ENCODE results near the gene TMPRSS9. TPM values are rescaled to one million over a fixed set of nuclear protein-coding genes. Genes with fewer than 3 reads are reported as not detected.

Gene TMPRSS9
- polyA plus RNA-seq, 1 donor from 2014 or later: not detected

DNA sequence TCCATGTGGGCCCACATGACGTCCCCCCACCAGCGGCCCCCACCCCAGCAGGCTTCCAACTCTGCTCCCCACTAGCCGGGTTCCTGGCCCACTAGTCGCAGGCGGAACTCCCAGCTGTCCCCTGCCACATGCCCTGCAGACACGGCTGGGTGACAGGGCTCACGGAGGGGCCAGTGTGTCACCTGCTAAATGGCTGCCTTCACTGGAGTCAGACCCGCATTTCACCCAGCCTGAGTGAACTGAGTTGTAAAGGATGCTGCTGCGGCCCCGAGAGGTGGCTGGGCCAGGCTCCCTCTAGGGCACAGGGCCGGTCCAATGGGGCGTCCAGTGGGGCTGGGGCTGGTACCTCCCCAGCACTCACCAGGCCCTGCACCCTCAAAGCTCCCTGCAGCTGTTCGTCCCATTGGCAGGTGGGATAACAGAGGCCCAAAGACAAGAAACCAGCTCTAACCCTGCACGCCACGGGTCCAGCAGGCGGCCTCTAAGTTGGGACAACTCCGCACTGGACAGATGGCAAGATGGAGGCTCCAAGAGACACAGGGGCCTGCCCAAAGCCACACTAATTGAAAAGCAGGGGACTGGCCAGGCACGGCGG lies 93.5 kb downstream of the TMPRSS9 start:
- TF ChIP-seq RAD21 (conservative IDR thresholded peaks at IDR 0.05): no peak
- TF ChIP-seq, protein P1, sequence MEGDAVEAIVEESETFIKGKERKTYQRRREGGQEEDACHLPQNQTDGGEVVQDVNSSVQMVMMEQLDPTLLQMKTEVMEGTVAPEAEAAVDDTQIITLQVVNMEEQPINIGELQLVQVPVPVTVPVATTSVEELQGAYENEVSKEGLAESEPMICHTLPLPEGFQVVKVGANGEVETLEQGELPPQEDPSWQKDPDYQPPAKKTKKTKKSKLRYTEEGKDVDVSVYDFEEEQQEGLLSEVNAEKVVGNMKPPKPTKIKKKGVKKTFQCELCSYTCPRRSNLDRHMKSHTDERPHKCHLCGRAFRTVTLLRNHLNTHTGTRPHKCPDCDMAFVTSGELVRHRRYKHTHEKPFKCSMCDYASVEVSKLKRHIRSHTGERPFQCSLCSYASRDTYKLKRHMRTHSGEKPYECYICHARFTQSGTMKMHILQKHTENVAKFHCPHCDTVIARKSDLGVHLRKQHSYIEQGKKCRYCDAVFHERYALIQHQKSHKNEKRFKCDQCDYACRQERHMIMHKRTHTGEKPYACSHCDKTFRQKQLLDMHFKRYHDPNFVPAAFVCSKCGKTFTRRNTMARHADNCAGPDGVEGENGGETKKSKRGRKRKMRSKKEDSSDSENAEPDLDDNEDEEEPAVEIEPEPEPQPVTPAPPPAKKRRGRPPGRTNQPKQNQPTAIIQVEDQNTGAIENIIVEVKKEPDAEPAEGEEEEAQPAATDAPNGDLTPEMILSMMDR (IDR thresholded peaks at IDR 0.05; ENCODE audit: poor library complexity, severe bottlenecking): no peak
- H3K36me3 ChIP-seq (ENCODE audit: insufficient read depth, low read length): no peaks in the 10 kb centered on the region
- peaks cover 34% of the 10 kb centered on the region for H3K79me2 ChIP-seq (replicated peaks; ENCODE audit: insufficient read depth, low read length)
- H3K4me2 ChIP-seq (ENCODE audit: low read length): no peak overlapping the region
- H3K9ac ChIP-seq (ENCODE audit: low read length): no peak overlapping the region
- no peaks in the 10 kb centered on the region for H3K9me2 ChIP-seq (ENCODE audit: insufficient read depth, low read length)
- H3F3A ChIP-seq (ENCODE audit: insufficient read depth, low read length, poor library complexity, severe bottlenecking): no peaks in the 10 kb centered on the region
- no peak overlapping the region for H3K27ac ChIP-seq (ENCODE audit: low read length)
- no peak overlapping the region for H2AFZ ChIP-seq (ENCODE audit: low read depth, low read length)
- H4K20me1 ChIP-seq (ENCODE audit: insufficient read depth): no peaks in the 10 kb centered on the region
- H3K9me3 ChIP-seq (ENCODE audit: low read length): no peaks in the 10 kb centered on the region
- no peaks in the 10 kb centered on the region for H3K27me3 ChIP-seq (ENCODE audit: insufficient read depth, low read depth, low read length)
- no peak overlapping the region for H3K4me3 ChIP-seq (ENCODE audit: low read length)

DNA sequence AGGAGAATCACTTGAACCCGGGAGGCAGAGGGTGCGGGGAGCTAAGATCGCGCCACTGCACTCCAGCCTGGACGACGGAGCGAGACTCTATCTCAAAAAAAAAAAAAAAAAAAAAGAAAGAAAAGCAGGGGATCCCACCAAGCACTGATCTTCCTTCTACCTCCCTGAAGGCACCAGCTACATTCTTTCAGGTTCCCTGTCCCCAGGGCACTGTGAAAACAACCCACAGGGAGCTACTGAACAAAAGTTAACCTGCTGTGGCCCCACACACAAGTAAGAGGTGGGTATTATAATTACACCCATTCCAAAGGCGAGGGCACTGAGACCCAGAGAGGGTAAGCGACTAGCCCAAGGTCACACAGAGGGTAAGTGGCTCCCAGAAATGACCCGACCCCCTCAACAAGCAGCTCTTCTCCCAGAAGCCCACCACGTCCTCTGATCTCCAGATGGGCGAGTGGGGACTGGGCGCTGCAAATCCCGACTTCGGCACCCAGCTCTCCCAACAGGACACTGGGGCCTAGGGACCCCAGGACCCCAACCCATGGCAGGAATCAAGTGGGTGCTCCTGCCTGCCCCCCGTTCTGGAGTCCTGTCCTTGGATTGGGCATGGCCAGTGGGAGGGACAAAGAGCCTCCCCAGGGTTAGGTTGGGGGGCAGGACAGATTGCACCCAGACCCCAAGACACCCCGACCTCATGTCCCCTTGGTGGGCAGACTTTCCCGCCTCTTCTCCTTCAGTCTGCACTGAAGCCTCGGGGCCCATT lies 94.3 kb downstream of the TMPRSS9 start:
- no peaks in the 10 kb centered on the region for H4K20me1 ChIP-seq (ENCODE audit: insufficient read depth)
- no peak overlapping the region for H3K4me2 ChIP-seq (ENCODE audit: low read length)
- H3K27ac ChIP-seq (ENCODE audit: low read length): no peak overlapping the region
- no peaks in the 10 kb centered on the region for H3F3A ChIP-seq (ENCODE audit: insufficient read depth, low read length, poor library complexity, severe bottlenecking)
- TF ChIP-seq RAD21 (conservative IDR thresholded peaks at IDR 0.05): no peak
- no peak for TF ChIP-seq POLR2AphosphoS5 (IDR thresholded peaks at IDR 0.05)
- no peak for TF ChIP-seq EZH2 (IDR thresholded peaks at IDR 0.05; ENCODE audit: borderline replicate concordance, insufficient read depth, low read length, poor library complexity, severe bottlenecking)
- TF ChIP-seq MXI1 (conservative IDR thresholded peaks at IDR 0.05; ENCODE audit: poor library complexity, severe bottlenecking): no peak
- no peak for TF ChIP-seq TAF1 (IDR thresholded peaks at IDR 0.05; ENCODE audit: low read depth)
- TF ChIP-seq, protein P1 (IDR thresholded peaks at IDR 0.05; ENCODE audit: poor library complexity, severe bottlenecking): no peak
- H3K27me3 ChIP-seq (ENCODE audit: insufficient read depth, low read depth, low read length): no peaks in the 10 kb centered on the region
- no peaks in the 10 kb centered on the region for H3K9me3 ChIP-seq (ENCODE audit: low read length)
- H2AFZ ChIP-seq (ENCODE audit: low read depth, low read length): no peak overlapping the region
- H3K4me3 ChIP-seq (ENCODE audit: low read length): peak overlapping the region; percentile 97
- no peak overlapping the region for H3K9ac ChIP-seq (ENCODE audit: low read length)
- no peaks in the 10 kb centered on the region for H3K9me2 ChIP-seq (ENCODE audit: insufficient read depth, low read length)
- no peaks in the 10 kb centered on the region for H3K36me3 ChIP-seq (ENCODE audit: insufficient read depth, low read length)
- H3K79me2 ChIP-seq (replicated peaks; ENCODE audit: insufficient read depth, low read length): peaks cover 31% of the 10 kb centered on the region

Measured in neural cell (in vitro differentiated cells).